Peyer's patch (tissue), 4 donors: ENCODE results near the gene HMGN4. TPM values are rescaled to one million over a fixed set of nuclear protein-coding genes. Genes with fewer than 3 reads are reported as not detected.
A peak's percentile ranks its signal among the peaks of the same experiment; 100 is the strongest.

Experiments
- DNase-seq, 3 donors: peaks; one replicate each; pipeline ENCODE4 v3.0.0-alpha.2; 2017 to 2019
- H3K27ac ChIP-seq, 4 donors: fragments of 200-600 bp; sonication (generic); one replicate each; pipeline ENCODE4 v1.5.1; 2016 to 2019
- H3K27me3 ChIP-seq, 2 donors: fragments of 200-600 bp; sonication (generic); one replicate each; pipeline ENCODE4 v1.5.1; 2019
- H3K36me3 ChIP-seq, 3 donors: fragments of 200-600 bp; sonication (generic); one replicate each; pipeline ENCODE4 v1.5.1; 2016 to 2019
- H3K4me1 ChIP-seq, 4 donors: fragments of 200-600 bp; sonication (generic); one replicate each; pipeline ENCODE4 v1.5.1; 2016 to 2019
- H3K4me3 ChIP-seq, 4 donors: fragments of 200-600 bp; sonication (generic); 1 replicate in 3 of 4; 2 replicates in 1 of 4; pipeline ENCODE4 v1.5.1; 2016 to 2019; ENCODE audit warnings: mild to moderate bottlenecking in 1 of 4
- H3K9me3 ChIP-seq, 4 donors: fragments of 200-600 bp; sonication (generic); one replicate each; pipeline ENCODE4 v1.5.1; 2016 to 2019; ENCODE audit warnings: mild to moderate bottlenecking in 1 of 4
- CTCF ChIP-seq, 6 experiments: fragments of 450-650 bp in 4 of 6; fragments of 200-600 bp in 2 of 6; sonication (generic) in 1 of 6; IDR thresholded peaks; one replicate each; pipeline ENCODE4 v1.5.1; 2017 to 2019; ENCODE audit warnings: antibody characterized with exemption in 6 of 6, mild to moderate bottlenecking in 3 of 6, moderate library complexity in 1 of 6
- POLR2A ChIP-seq, 2 donors: fragments of 450-650 bp; IDR thresholded peaks; one replicate each; pipeline ENCODE4 v1.5.1; 2017; ENCODE audit warnings: antibody characterized with exemption in 2 of 2, mild to moderate bottlenecking in 2 of 2, moderate library complexity in 2 of 2
- total RNA-seq, 4 donors: library from RNA; depleted of rRNA; stranded (reverse); fragments of >200 nt; gene quantifications; one replicate each; pipeline ENCODE4 v1.1.0, GENCODE V29; 2016

HMGN4 gene
- total RNA-seq, 4 donors from 2014 or later: 46.1 to 74.3 (median 57.6) TPM

- no peak overlapping the region for H3K4me3 ChIP-seq
- H3K27me3 ChIP-seq: no peaks in the 10 kb centered on the region
- H3K9me3 ChIP-seq: no peaks in the 10 kb centered on the region
- H3K4me1 ChIP-seq: no peaks in the 10 kb centered on the region
- TF ChIP-seq CTCF (IDR thresholded peaks at IDR 0.05) (no peak), POLR2A (IDR thresholded peaks at IDR 0.05) (no peak)
- DNase-seq: no peak
- no peak overlapping the region for H3K27ac ChIP-seq
- no peaks in the 10 kb centered on the region for H3K36me3 ChIP-seq
Measured at GRCh38 chr6:26563488-26563887, 25.3 kb downstream of the HMGN4 start.

- Histone ChIP-seq H3K36me3 (no peaks in the 10 kb centered on the region), H3K27ac (peak overlapping the region; percentile 26 to 61 (median 54)), H3K4me3 (peak overlapping the region; percentile 38 to 68 (median 49)), H3K27me3 (no peaks in the 10 kb centered on the region), H3K9me3 (no peaks in the 10 kb centered on the region), H3K4me1 (peaks cover 0 to 4% (median 0%) of the 10 kb centered on the region in 4 donors)
- DNase-seq: peak; percentile 95 to 98 (median 96)
- TF ChIP-seq POLR2A (IDR thresholded peaks at IDR 0.05): no peak
- peak in 2 of 6 experiments; percentile 12 to 24 for TF ChIP-seq CTCF (IDR thresholded peaks at IDR 0.05)
Measured at GRCh38 chr6:26568601-26569432, 30.7 kb downstream of the HMGN4 start.

- Histone ChIP-seq H3K4me3 (peak overlapping the region in 3 of 4 donors; percentile 26 to 68 (median 47)), H3K9me3 (no peaks in the 10 kb centered on the region), H3K4me1 (peaks cover 0 to 4% (median 0%) of the 10 kb centered on the region in 4 donors), H3K27ac (peak overlapping the region in 2 of 4 donors; percentile 49 to 60), H3K27me3 (no peaks in the 10 kb centered on the region), H3K36me3 (no peaks in the 10 kb centered on the region)
- TF ChIP-seq POLR2A (IDR thresholded peaks at IDR 0.05) (no peak), CTCF (IDR thresholded peaks at IDR 0.05) (no peak)
- no peak for DNase-seq
Measured at GRCh38 chr6:26569433-26569764, 31.2 kb downstream of the HMGN4 start.

GRCh38 chr6:26570027-26570809, 32.1 kb downstream of the HMGN4 start:
- Histone ChIP-seq H3K4me1 (peaks cover 0 to 4% (median 0%) of the 10 kb centered on the region in 4 donors), H3K27ac (no peak overlapping the region), H3K4me3 (no peak overlapping the region), H3K36me3 (no peaks in the 10 kb centered on the region), H3K9me3 (no peaks in the 10 kb centered on the region), H3K27me3 (no peaks in the 10 kb centered on the region)
- peak in 2 of 3 donors; percentile 31 to 46 for DNase-seq
- TF ChIP-seq POLR2A (IDR thresholded peaks at IDR 0.05) (no peak), CTCF (IDR thresholded peaks at IDR 0.05) (no peak)

- H3K4me3 ChIP-seq: peak overlapping the region; percentile 26 to 52 (median 41)
- TF ChIP-seq CTCF (IDR thresholded peaks at IDR 0.05): no peak
- no peak for TF ChIP-seq POLR2A (IDR thresholded peaks at IDR 0.05)
- H3K36me3 ChIP-seq: no peaks in the 10 kb centered on the region
- H3K9me3 ChIP-seq: no peaks in the 10 kb centered on the region
- H3K4me1 ChIP-seq: peaks cover 0 to 4% (median 0%) of the 10 kb centered on the region in 4 donors
- H3K27ac ChIP-seq: peak overlapping the region; percentile 4 to 64 (median 46)
- DNase-seq: peak in 2 of 3 donors; percentile 55 to 62
- H3K27me3 ChIP-seq: no peaks in the 10 kb centered on the region
Measured at GRCh38 chr6:26571592-26572296, 33.6 kb downstream of the HMGN4 start.
